ENCODE measurements around the gene TMA7B. TPM values are rescaled to one million over a fixed set of nuclear protein-coding genes. Genes with fewer than 3 reads are reported as not detected.

Gene TMA7B
- total RNA-seq, 1 donor from 2014 or later, result not detected

- DNase-seq, result no peak
Measured at GRCh38 chr22:39954584-39955055, 5.6 kb upstream of the TMA7B start.

- no peak for DNase-seq
Measured at GRCh38 chr22:39955675-39956074, 4.5 kb upstream of the TMA7B start.

- no peak for DNase-seq
Measured at GRCh38 chr22:39956932-39957664, 3.1 kb upstream of the TMA7B start.

- no peak for DNase-seq
Measured at GRCh38 chr22:39958009-39958711, 2.0 kb upstream of the TMA7B start.

- no peak for DNase-seq
Measured at GRCh38 chr22:39958949-39959639, 1.1 kb upstream of the TMA7B start.

GRCh38 chr22:39960791-39961746 lies 872 bp downstream of the TMA7B start:
- no peak for DNase-seq

- DNase-seq, result no peak
Measured at GRCh38 chr22:39962071-39962470, 1.9 kb downstream of the TMA7B start.

GRCh38 chr22:39965748-39966147 lies 5.6 kb downstream of the TMA7B start:
- DNase-seq, result no peak

GRCh38 chr22:39966470-39966869 lies 6.3 kb downstream of the TMA7B start:
- DNase-seq, result no peak

- DNase-seq, result no peak
Measured at GRCh38 chr22:39967103-39967829, 7.1 kb downstream of the TMA7B start.

GRCh38 chr22:39967996-39968972 lies 8.1 kb downstream of the TMA7B start:
- DNase-seq, result no peak

- DNase-seq, result no peak
Measured at GRCh38 chr22:39970742-39971141, 10.5 kb downstream of the TMA7B start.

GRCh38 chr22:39972641-39973040 lies 12.4 kb downstream of the TMA7B start:
- DNase-seq, result no peak

GRCh38 chr22:39973656-39974055 lies 13.5 kb downstream of the TMA7B start:
- no peak for DNase-seq

GRCh38 chr22:39974065-39974464 lies 13.9 kb downstream of the TMA7B start:
- no peak for DNase-seq

GRCh38 chr22:39979048-39979447 lies 18.9 kb downstream of the TMA7B start:
- DNase-seq, result no peak

GRCh38 chr22:39979458-39979857 lies 19.3 kb downstream of the TMA7B start:
- DNase-seq, result no peak

GRCh38 chr22:39980596-39980995 lies 20.4 kb downstream of the TMA7B start:
- no peak for DNase-seq

GRCh38 chr22:39983346-39983745 lies 23.1 kb downstream of the TMA7B start:
- no peak for DNase-seq

GRCh38 chr22:39984006-39984405 lies 23.8 kb downstream of the TMA7B start:
- DNase-seq, result no peak

Measured in occipital lobe (tissue), 2 donors.